ENCODE data around the gene SCTR.

SCTR gene

GRCh38 chr2:119486196-119486827, 38.0 kb downstream of the SCTR start:
- Histone ChIP-seq H3K9ac (ENCODE audit: low read length) (no peak overlapping the region), H3K9me3 (ENCODE audit: control insufficient read depth, low read depth, low read length) (no peaks in the 10 kb centered on the region), H3K27me3 (ENCODE audit: control insufficient read depth, insufficient read depth, low read length) (no peaks in the 10 kb centered on the region), H3K27ac (ENCODE audit: low read length) (no peak overlapping the region), H3K4me3 (ENCODE audit: low read length) (no peak overlapping the region), H3K4me1 (ENCODE audit: control insufficient read depth, low read depth, low read length) (peaks cover 4% of the 10 kb centered on the region), H3K36me3 (ENCODE audit: control insufficient read depth, low read depth, low read length) (no peaks in the 10 kb centered on the region)

GRCh38 chr2:119485336-119486110, 38.8 kb downstream of the SCTR start:
- no peaks in the 10 kb centered on the region for H3K27me3 ChIP-seq (ENCODE audit: control insufficient read depth, insufficient read depth, low read length)
- no peak overlapping the region for H3K27ac ChIP-seq (ENCODE audit: low read length)
- peaks cover 4% of the 10 kb centered on the region for H3K4me1 ChIP-seq (ENCODE audit: control insufficient read depth, low read depth, low read length)
- H3K36me3 ChIP-seq (ENCODE audit: control insufficient read depth, low read depth, low read length), result no peaks in the 10 kb centered on the region
- H3K9ac ChIP-seq (ENCODE audit: low read length), result no peak overlapping the region
- H3K9me3 ChIP-seq (ENCODE audit: control insufficient read depth, low read depth, low read length), result no peaks in the 10 kb centered on the region
- no peak overlapping the region for H3K4me3 ChIP-seq (ENCODE audit: low read length)

DNA sequence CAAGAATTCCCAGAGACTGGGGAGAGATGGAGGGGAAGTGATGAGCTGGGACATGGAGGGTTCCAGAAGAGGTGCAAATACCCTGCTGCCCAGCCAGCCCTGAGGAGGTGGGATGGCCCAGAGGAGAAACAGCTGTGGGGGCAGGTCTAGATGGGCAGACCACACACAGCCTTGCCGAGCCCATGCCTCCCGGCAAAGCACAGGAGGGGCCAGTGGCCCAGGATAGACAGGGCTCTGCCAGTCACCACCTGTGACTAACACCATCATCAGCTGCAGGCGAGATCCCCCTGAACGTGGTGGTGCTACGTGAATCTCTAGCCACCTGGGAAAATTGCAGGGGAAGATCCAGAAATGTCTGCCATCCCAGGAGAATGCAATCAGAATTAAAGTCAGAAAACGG, 39.4 kb downstream of the SCTR start:
- H3K27me3 ChIP-seq (ENCODE audit: control insufficient read depth, insufficient read depth, low read length), result no peaks in the 10 kb centered on the region
- H3K9ac ChIP-seq (ENCODE audit: low read length), result no peak overlapping the region
- H3K4me1 ChIP-seq (ENCODE audit: control insufficient read depth, low read depth, low read length), result peaks cover 4% of the 10 kb centered on the region
- no peaks in the 10 kb centered on the region for H3K9me3 ChIP-seq (ENCODE audit: control insufficient read depth, low read depth, low read length)
- no peak overlapping the region for H3K4me3 ChIP-seq (ENCODE audit: low read length)
- no peaks in the 10 kb centered on the region for H3K36me3 ChIP-seq (ENCODE audit: control insufficient read depth, low read depth, low read length)
- H3K27ac ChIP-seq (ENCODE audit: low read length), result no peak overlapping the region

DNA sequence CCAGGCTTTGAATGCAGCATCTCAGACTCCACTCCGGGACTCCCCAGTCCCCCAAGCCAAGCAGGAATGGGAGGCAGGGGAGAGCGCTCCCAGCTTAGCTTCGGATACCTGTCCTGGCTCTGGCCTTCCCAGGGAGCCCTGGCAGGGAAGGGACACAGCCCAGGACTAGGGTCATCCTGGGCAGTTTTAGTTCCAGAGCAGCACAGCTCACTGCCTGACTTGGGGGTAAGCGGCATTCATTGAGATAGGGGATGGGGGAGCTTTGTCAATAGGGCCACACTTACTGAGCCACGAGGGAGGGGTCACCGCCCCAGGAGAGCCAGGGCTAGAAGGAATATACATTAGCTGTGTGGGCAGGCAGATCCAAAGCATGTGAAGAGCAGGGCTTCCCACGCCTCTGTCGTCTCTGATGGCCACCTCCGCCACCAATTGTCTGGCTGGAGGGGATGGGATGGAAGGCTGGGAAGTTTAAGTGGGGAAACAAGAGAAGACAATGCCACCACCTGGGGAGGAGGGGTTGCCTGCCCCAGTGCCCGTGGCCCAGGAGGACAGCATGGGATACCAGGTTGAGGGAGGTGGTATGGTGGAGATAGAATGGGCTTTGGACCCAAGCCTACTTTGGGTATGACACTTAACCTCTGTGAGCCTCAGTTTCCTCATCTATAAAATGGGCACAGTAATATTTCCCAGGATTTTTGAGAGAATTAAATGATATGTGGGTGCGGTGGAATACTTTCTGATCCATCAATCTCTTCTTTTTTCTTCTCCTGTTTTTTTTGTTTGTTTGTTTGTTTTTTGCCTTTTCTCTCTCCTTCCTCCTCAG, 40.2 kb downstream of the SCTR start:
- Histone ChIP-seq H3K4me1 (ENCODE audit: control insufficient read depth, low read depth, low read length) (peaks cover 4% of the 10 kb centered on the region), H3K36me3 (ENCODE audit: control insufficient read depth, low read depth, low read length) (no peaks in the 10 kb centered on the region), H3K27ac (ENCODE audit: low read length) (no peak overlapping the region), H3K4me3 (ENCODE audit: low read length) (no peak overlapping the region), H3K9me3 (ENCODE audit: control insufficient read depth, low read depth, low read length) (no peaks in the 10 kb centered on the region), H3K27me3 (ENCODE audit: control insufficient read depth, insufficient read depth, low read length) (no peaks in the 10 kb centered on the region), H3K9ac (ENCODE audit: low read length) (no peak overlapping the region)

GRCh38 chr2:119483395-119483753, 40.9 kb downstream of the SCTR start:
- Histone ChIP-seq H3K9me3 (ENCODE audit: control insufficient read depth, low read depth, low read length) (no peaks in the 10 kb centered on the region), H3K4me1 (ENCODE audit: control insufficient read depth, low read depth, low read length) (peaks cover 4% of the 10 kb centered on the region), H3K36me3 (ENCODE audit: control insufficient read depth, low read depth, low read length) (no peaks in the 10 kb centered on the region), H3K27ac (ENCODE audit: low read length) (no peak overlapping the region), H3K27me3 (ENCODE audit: control insufficient read depth, insufficient read depth, low read length) (no peaks in the 10 kb centered on the region), H3K4me3 (ENCODE audit: low read length) (no peak overlapping the region), H3K9ac (ENCODE audit: low read length) (no peak overlapping the region)

DNA sequence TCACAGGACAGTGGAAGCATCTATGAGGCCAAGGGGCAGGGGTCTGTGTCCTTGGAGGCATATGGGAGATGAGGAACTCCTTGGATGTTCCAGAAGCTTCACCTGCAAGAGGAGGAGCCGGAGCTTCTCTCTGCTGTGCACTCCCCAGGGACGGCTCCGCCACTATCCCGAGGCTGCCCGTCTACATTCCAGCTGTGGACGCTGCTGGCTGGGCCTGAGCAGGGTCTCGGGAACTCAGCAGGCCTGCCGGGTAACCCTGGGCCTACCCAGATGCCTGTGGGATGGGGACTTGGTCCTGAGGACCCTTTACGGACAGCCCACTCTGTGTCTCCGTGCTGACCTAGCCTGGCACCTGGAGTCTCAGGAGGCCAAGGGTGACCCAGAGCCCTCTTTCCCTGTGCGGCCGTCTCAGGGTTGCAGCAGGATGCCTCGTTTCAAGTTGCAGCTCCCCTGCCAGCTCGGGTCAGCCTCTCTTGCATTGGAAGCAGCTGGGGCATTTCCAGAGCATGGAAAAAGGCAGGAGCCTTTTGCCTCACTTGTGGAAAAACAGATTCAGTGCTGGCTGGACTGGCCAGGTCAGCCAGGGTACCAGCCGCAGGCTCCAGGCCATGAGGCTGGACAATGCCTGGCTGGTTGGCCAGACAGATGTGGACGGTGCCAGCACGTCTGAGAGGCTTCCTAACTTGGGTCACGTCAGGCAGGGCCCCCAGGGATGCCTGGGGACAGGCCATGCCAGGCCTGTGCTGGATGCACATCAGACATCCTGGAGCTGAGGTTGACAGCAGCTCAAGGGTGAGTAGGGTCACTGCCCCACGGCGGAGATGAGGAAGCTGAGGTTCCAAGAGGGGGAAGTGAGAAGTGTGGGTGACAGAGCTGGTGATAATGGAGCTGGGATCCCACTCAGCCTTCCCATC, 41.5 kb downstream of the SCTR start:
- peaks cover 1% of the 10 kb centered on the region for H3K4me1 ChIP-seq (ENCODE audit: control insufficient read depth, low read depth, low read length)
- H3K9ac ChIP-seq (ENCODE audit: low read length), result no peak overlapping the region
- H3K36me3 ChIP-seq (ENCODE audit: control insufficient read depth, low read depth, low read length), result no peaks in the 10 kb centered on the region
- no peak overlapping the region for H3K27ac ChIP-seq (ENCODE audit: low read length)
- H3K4me3 ChIP-seq (ENCODE audit: low read length), result no peak overlapping the region
- H3K27me3 ChIP-seq (ENCODE audit: control insufficient read depth, insufficient read depth, low read length), result no peaks in the 10 kb centered on the region
- no peaks in the 10 kb centered on the region for H3K9me3 ChIP-seq (ENCODE audit: control insufficient read depth, low read depth, low read length)

- no peaks in the 10 kb centered on the region for H3K36me3 ChIP-seq (ENCODE audit: control insufficient read depth, low read depth, low read length)
- no peak overlapping the region for H3K4me3 ChIP-seq (ENCODE audit: low read length)
- no peaks in the 10 kb centered on the region for H3K4me1 ChIP-seq (ENCODE audit: control insufficient read depth, low read depth, low read length)
- H3K9me3 ChIP-seq (ENCODE audit: control insufficient read depth, low read depth, low read length), result no peaks in the 10 kb centered on the region
- no peak overlapping the region for H3K9ac ChIP-seq (ENCODE audit: low read length)
- no peak overlapping the region for H3K27ac ChIP-seq (ENCODE audit: low read length)
- no peaks in the 10 kb centered on the region for H3K27me3 ChIP-seq (ENCODE audit: control insufficient read depth, insufficient read depth, low read length)
Observed at GRCh38 chr2:119481501-119482455, 42.5 kb downstream of the SCTR start.

- no peak overlapping the region for H3K9ac ChIP-seq (ENCODE audit: low read length)
- no peak overlapping the region for H3K4me3 ChIP-seq (ENCODE audit: low read length)
- H3K9me3 ChIP-seq (ENCODE audit: control insufficient read depth, low read depth, low read length), result no peaks in the 10 kb centered on the region
- no peaks in the 10 kb centered on the region for H3K4me1 ChIP-seq (ENCODE audit: control insufficient read depth, low read depth, low read length)
- no peaks in the 10 kb centered on the region for H3K27me3 ChIP-seq (ENCODE audit: control insufficient read depth, insufficient read depth, low read length)
- no peak overlapping the region for H3K27ac ChIP-seq (ENCODE audit: low read length)
- H3K36me3 ChIP-seq (ENCODE audit: control insufficient read depth, low read depth, low read length), result no peaks in the 10 kb centered on the region
Observed at GRCh38 chr2:119480718-119481142, 43.6 kb downstream of the SCTR start.

DNA sequence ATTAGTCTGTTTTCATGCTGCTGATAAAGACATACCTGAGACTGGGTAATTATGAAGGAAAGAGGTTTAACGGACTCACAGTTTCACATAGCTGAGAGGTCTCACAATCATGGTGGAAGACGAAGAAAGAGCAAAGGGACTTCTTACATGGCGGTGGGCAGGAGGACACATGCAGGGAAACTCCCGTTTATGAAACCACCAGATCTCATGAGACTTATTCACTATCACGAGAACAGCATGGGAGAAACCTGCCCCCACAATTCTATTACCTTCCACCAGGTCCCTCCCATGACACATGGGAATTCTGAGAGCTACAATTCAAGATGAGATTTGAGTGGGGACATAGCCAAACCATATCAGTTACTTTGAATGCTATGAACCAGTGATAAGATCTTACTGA, 44.1 kb downstream of the SCTR start:
- Histone ChIP-seq H3K9me3 (ENCODE audit: control insufficient read depth, low read depth, low read length) (no peaks in the 10 kb centered on the region), H3K4me1 (ENCODE audit: control insufficient read depth, low read depth, low read length) (no peaks in the 10 kb centered on the region), H3K9ac (ENCODE audit: low read length) (no peak overlapping the region), H3K27ac (ENCODE audit: low read length) (no peak overlapping the region), H3K36me3 (ENCODE audit: control insufficient read depth, low read depth, low read length) (no peaks in the 10 kb centered on the region), H3K4me3 (ENCODE audit: low read length) (no peak overlapping the region), H3K27me3 (ENCODE audit: control insufficient read depth, insufficient read depth, low read length) (no peaks in the 10 kb centered on the region)

- no peaks in the 10 kb centered on the region for H3K4me1 ChIP-seq (ENCODE audit: control insufficient read depth, low read depth, low read length)
- H3K9me3 ChIP-seq (ENCODE audit: control insufficient read depth, low read depth, low read length), result no peaks in the 10 kb centered on the region
- no peaks in the 10 kb centered on the region for H3K36me3 ChIP-seq (ENCODE audit: control insufficient read depth, low read depth, low read length)
- no peaks in the 10 kb centered on the region for H3K27me3 ChIP-seq (ENCODE audit: control insufficient read depth, insufficient read depth, low read length)
- no peak overlapping the region for H3K4me3 ChIP-seq (ENCODE audit: low read length)
- no peak overlapping the region for H3K27ac ChIP-seq (ENCODE audit: low read length)
- H3K9ac ChIP-seq (ENCODE audit: low read length), result no peak overlapping the region
Observed at GRCh38 chr2:119478978-119479295, 45.3 kb downstream of the SCTR start.

Measured in iPS-18a (cell line).